ENCODE data around the gene OR4D10. TPM values are rescaled to one million over a fixed set of nuclear protein-coding genes. Genes with fewer than 3 reads are reported as not detected.

The OR4D10 gene
- total and polyA plus RNA-seq, 2 of the 4 experiments (the other 2 are of a cell fraction): not detected

DNA sequence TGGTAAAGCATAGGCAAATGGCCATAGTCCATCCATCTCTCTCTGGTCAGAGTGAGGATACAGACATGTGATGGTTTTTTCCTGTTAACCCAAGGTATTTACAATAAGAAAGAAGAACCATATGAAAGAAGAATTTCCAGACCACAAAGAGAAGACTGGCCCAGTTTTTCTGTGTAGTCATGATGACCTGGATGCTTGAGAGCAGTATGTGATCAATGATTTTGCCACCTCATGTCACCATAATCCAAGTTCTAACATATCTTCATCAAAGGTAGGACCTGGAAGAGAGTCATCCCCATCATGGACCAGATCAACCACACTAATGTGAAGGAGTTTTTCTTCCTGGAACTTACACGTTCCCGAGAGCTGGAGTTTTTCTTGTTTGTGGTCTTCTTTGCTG lies 16.5 kb upstream of the OR4D10 start, which contains the start of gene OR4D6:
Gene OR4D6, plus strand, starts transcription at position 301 of the 400 bp plus-strand sequence. Its CDS starts 0 bp downstream, at position 301.
- CTCF ChIA-PET: no interaction called here

More for the DNA sequence above, 16.5 kb upstream of the OR4D10 start, which contains the start of gene OR4D6:
- Histone ChIP-seq H2BK15ac (ENCODE audit: low read depth, low read length) (no peak within 1 kb of the TSS), H2AK9ac (replicated peaks; ENCODE audit: low read depth, low read length, poor library complexity) (no peak within 1 kb of the TSS), H3K36me3 (ENCODE audit: control insufficient read depth, insufficient read depth, low read length) (no peaks in the 10 kb centered on the region), H2BK120ac (ENCODE audit: low read depth, low read length) (no peak within 1 kb of the TSS), H3K4me1 (ENCODE audit: control insufficient read depth, insufficient read depth, low read length) (no peaks in the 10 kb centered on the region), H4K8ac (ENCODE audit: low read depth in 2 of 2, low read length in 2 of 2) (no peak within 1 kb of the TSS), H3K18ac (ENCODE audit: low read depth, low read length) (no peak within 1 kb of the TSS), H4K91ac (ENCODE audit: insufficient read depth, low read depth, low read length) (no peak within 1 kb of the TSS), H3K56ac (ENCODE audit: extremely low read depth, insufficient read depth, low read length) (no peak within 1 kb of the TSS), H4K5ac (ENCODE audit: low read depth, low read length) (no peak within 1 kb of the TSS), H3K9me3 (ENCODE audit: control insufficient read depth, insufficient read depth, low read length) (no peaks in the 10 kb centered on the region), H3K4me3 (ENCODE audit: insufficient read depth, low read depth, low read length) (no peak within 1 kb of the TSS), H2BK20ac (ENCODE audit: low read depth, low read length) (no peak within 1 kb of the TSS), H3K23ac (ENCODE audit: low read depth, low read length) (no peak within 1 kb of the TSS), H2AK5ac (ENCODE audit: low read depth, low read length) (no peak within 1 kb of the TSS), H2AFZ (replicated peaks; ENCODE audit: low read length, poor library complexity) (no peak within 1 kb of the TSS), H4K20me1 (ENCODE audit: insufficient read depth, low read length) (no peaks in the 10 kb centered on the region), H3K79me1 (ENCODE audit: low read depth in 1 of 2, low read length in 2 of 2) (no peaks in the 10 kb centered on the region), H3K4me2 (ENCODE audit: low read depth, low read length) (no peak within 1 kb of the TSS), H3K9ac (ENCODE audit: low read depth, low read length) (no peak within 1 kb of the TSS), H3K4ac (ENCODE audit: low read depth, low read length) (no peak within 1 kb of the TSS), H2BK5ac (ENCODE audit: low read depth, low read length, poor library complexity, severe bottlenecking) (no peak within 1 kb of the TSS), H3K27ac (ENCODE audit: insufficient read depth, low read length) (no peak within 1 kb of the TSS), H3K9me1 (ENCODE audit: insufficient read depth, low read length) (no peaks in the 10 kb centered on the region), H3K27me3 (ENCODE audit: control insufficient read depth, insufficient read depth, low read length) (no peaks in the 10 kb centered on the region), H3K14ac (replicated peaks; ENCODE audit: low read depth, low read length) (no peak within 1 kb of the TSS)
- POLR2A ChIA-PET (ENCODE audit: unreplicated experiment): no interaction called here
- in situ Hi-C loops (cut with MboI; ENCODE audit: low sequenced_read_pairs): no loop called here
- no peak for TF ChIP-seq MXI1 (IDR thresholded peaks at IDR 0.05; ENCODE audit: borderline replicate concordance, low read depth, low read length)
- TF ChIP-seq RFX5 (IDR thresholded peaks at IDR 0.05; ENCODE audit: low read depth, low read length): no peak
- no peak for TF ChIP-seq BHLHE40 (IDR thresholded peaks at IDR 0.05; ENCODE audit: low read depth, low read length)
- TF ChIP-seq, protein P1, sequence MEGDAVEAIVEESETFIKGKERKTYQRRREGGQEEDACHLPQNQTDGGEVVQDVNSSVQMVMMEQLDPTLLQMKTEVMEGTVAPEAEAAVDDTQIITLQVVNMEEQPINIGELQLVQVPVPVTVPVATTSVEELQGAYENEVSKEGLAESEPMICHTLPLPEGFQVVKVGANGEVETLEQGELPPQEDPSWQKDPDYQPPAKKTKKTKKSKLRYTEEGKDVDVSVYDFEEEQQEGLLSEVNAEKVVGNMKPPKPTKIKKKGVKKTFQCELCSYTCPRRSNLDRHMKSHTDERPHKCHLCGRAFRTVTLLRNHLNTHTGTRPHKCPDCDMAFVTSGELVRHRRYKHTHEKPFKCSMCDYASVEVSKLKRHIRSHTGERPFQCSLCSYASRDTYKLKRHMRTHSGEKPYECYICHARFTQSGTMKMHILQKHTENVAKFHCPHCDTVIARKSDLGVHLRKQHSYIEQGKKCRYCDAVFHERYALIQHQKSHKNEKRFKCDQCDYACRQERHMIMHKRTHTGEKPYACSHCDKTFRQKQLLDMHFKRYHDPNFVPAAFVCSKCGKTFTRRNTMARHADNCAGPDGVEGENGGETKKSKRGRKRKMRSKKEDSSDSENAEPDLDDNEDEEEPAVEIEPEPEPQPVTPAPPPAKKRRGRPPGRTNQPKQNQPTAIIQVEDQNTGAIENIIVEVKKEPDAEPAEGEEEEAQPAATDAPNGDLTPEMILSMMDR (conservative IDR thresholded peaks at IDR 0.05; ENCODE audit: low read depth, low read length): no peak
- TF ChIP-seq CHD1 (IDR thresholded peaks at IDR 0.05; ENCODE audit: low read depth, low read length): no peak
- no peak for TF ChIP-seq FOS (IDR thresholded peaks at IDR 0.05; ENCODE audit: low read depth, low read length)
- intact Hi-C loops (cut with micrococcal nuclease): no loop called here
- no peak for DNase-seq
- ATAC-seq (ENCODE audit: low read depth): no peak
- no TSS peak for BruUV-seq (replicated peaks)
- dilution Hi-C loops (cut with HindIII; ENCODE audit: low sequenced_read_pairs, unreplicated experiment): no loop called here
- no CpG with 5 or more reads among the region's 2 CpGs for WGBS, 2 experiments (ENCODE audit: extremely low coverage in 2 of 2, insufficient read length in 1 of 2)
